Ectodermal cell (in vitro differentiated cells): ENCODE measurements around the gene SIGLEC14.
"Not testable (repeated sequence)": the region's sequence is repeated elsewhere in the genome, so short reads cannot be mapped to it uniquely, and the experiment has no call there.

Source experiments
- H3K27ac ChIP-seq: 2 replicates; pipeline ENCODE4 v1.7.0; 2013; ENCODE audit warnings: mild to moderate bottlenecking, low read depth, low read length; ENCODE audit not compliant: insufficient read depth, poor library complexity, severe bottlenecking
- H3K27me3 ChIP-seq: 2 replicates; pipeline ENCODE4 v1.7.0; 2013; ENCODE audit warnings: mild to moderate bottlenecking, low read length; ENCODE audit not compliant: insufficient read depth, control insufficient read depth, poor library complexity, severe bottlenecking
- H3K36me3 ChIP-seq: one replicate; pipeline ENCODE4 v1.7.0; 2013; ENCODE audit warnings: low read length; ENCODE audit not compliant: control insufficient read depth, insufficient read depth
- H3K4me1 ChIP-seq: one replicate; pipeline ENCODE4 v1.7.0; 2013; ENCODE audit warnings: low read length; ENCODE audit not compliant: control insufficient read depth, insufficient read depth
- H3K4me3 ChIP-seq: 2 replicates; pipeline ENCODE4 v1.7.0; 2013; ENCODE audit warnings: low read depth, low read length, control low read depth; ENCODE audit not compliant: insufficient read depth
- H3K9me3 ChIP-seq: 2 replicates; pipeline ENCODE4 v1.7.0; 2013; ENCODE audit warnings: mild to moderate bottlenecking, low read length, moderate library complexity; ENCODE audit not compliant: control insufficient read depth
- WGBS, 2 experiments: methylation state at CpG; one replicate each; pipeline ENCODE4 v1.1.7; 2013; ENCODE audit warnings: missing lambda C conversion rate in 2 of 2; 5-methylcytosine and 5-hydroxymethylcytosine counted together

Gene SIGLEC14

DNA sequence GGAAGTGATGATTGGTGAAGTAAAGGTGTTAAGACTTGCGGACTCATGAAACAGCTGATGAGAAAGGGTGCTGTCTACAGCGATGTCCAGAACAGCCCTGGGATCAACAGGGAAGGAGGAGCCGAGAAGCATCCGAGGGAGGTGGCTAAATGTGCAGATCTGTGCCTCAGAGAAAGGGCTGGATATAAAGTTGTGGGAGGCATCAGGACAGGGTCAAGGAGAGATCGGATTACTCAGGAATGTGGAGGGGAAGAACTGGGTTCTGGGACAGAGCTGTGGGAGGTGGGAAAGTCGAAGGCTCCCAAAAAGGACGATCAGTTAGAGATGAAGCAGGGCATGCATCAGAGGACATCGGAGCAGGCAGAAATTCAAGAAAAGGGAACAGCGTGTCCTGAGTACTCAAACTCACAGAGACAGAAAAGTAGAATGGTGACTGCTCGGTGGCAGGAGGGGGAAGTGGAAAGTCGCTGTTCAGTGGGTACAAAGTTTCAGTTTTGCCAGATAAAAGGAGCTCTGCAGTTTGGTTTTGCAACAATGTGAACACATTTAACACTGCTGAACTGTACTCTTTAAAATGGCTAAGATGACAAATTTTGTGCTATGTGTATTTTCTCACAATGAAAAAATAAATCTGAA lies 1.9 kb downstream of the SIGLEC14 start:
- no peaks in the 10 kb centered on the region for H3K36me3 ChIP-seq
- H3K4me1 ChIP-seq, result no peaks in the 10 kb centered on the region
- no peaks in the 10 kb centered on the region for H3K9me3 ChIP-seq
- no peak overlapping the region for H3K27ac ChIP-seq
- no peaks in the 10 kb centered on the region for H3K27me3 ChIP-seq
- 64% methylated on average over 10 of the region's 11 CpGs for WGBS, 2 experiments
- no peak overlapping the region for H3K4me3 ChIP-seq

DNA sequence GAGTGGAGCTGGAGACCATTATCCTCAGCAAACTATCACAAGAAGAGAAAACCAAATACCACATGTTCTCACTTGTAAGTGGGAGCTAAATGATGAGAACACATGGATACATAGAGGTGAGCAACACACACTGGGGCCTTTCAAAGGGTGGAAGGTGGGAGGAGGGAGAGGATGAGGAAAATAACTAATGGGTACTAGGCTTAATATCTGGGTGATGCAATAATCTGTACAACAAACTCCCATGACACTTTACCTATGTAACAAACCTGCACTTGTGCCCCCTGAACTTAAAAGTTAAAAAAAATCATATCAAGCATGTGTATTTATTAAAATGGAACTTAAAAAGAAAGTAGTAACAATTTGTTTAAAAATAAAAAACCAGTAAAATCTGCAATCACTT lies 5.0 kb downstream of the SIGLEC14 start:
- no peak overlapping the region for H3K27ac ChIP-seq
- H3K36me3 ChIP-seq, result no peaks in the 10 kb centered on the region
- H3K4me1 ChIP-seq, result no peaks in the 10 kb centered on the region
- no peaks in the 10 kb centered on the region for H3K9me3 ChIP-seq
- no peak overlapping the region for H3K4me3 ChIP-seq
- no peaks in the 10 kb centered on the region for H3K27me3 ChIP-seq

DNA sequence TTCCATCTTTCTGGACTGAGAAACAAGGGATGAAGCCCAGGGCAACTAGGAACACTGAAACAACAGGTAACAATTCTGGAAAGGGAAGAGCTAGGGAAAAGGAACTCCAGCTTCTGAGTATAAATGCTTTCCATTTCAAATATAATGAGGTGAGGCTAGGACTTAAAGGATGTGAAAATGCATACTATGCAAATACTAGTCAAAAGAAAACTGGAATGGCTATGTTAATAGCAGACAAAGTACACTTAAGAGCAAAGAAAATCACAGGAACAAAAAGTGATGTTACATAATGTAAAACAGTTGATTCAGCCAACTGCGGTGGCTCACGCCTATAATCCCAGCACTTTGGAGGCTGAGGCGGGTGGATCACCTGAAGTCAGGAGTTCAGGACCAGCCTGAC lies 6.2 kb downstream of the SIGLEC14 start:
- WGBS, 2 experiments, result 88% methylated on average over 3 of the region's 3 CpGs
- H3K4me1 ChIP-seq, result no peaks in the 10 kb centered on the region
- H3K27ac ChIP-seq, result no peak overlapping the region
- H3K36me3 ChIP-seq, result no peaks in the 10 kb centered on the region
- no peaks in the 10 kb centered on the region for H3K27me3 ChIP-seq
- H3K9me3 ChIP-seq, result no peaks in the 10 kb centered on the region
- H3K4me3 ChIP-seq, result no peak overlapping the region

DNA sequence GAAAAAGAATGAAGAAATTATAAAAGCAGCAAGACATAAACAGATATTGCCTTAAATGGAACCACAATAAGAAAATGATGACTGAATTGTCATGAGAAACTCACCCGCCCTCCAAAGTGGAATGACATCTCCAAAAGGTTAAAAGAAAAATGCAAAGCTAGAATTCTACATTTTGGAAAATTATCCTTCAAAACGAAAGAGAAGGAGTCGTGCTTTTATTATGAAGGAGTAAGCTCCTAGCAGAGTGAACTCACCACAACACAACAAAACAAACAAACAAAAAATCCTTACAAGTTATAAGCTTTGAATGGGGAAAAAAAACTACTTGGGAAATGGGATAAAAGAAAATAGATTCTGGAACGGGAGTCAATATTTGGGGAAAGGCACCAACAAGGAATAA lies 6.7 kb downstream of the SIGLEC14 start:
- no peaks in the 10 kb centered on the region for H3K4me1 ChIP-seq
- H3K27me3 ChIP-seq, result no peaks in the 10 kb centered on the region
- H3K36me3 ChIP-seq, result no peaks in the 10 kb centered on the region
- no peak overlapping the region for H3K4me3 ChIP-seq
- WGBS, 2 experiments, result 67 to 68% methylated on average over 1 to 2 of the region's 4 CpGs
- no peaks in the 10 kb centered on the region for H3K9me3 ChIP-seq
- no peak overlapping the region for H3K27ac ChIP-seq

DNA sequence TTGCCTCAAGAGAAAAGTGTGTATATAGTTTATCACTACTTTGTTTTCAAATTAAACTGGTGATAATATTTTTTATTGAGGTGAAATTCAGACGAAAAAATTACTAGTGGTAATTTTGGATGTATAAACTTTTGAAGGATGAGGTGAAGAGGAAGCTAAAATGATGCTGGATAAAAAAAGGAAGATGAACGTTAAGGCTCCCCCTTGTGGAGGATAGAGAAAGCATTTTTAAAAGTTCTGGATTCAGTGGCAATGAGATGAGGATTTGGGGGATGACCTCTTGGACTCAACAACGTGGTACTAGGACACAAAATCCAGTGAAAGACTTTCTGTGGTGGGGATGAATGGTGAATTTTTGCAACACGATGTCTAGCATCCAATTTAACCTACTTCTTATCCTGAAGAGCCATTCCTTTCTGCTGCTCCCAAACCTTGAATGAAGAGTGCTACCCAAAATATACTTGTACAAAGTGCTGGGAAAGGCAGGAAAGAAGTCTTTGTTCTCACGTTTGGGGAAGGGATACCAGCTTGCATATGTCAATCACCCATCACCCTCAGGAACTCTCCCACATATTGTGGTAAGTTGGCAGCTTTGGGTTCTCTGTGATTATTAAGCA lies 9.2 kb downstream of the SIGLEC14 start:
- Histone ChIP-seq H3K4me1 (no peaks in the 10 kb centered on the region), H3K36me3 (no peaks in the 10 kb centered on the region), H3K4me3 (no peak overlapping the region), H3K9me3 (no peaks in the 10 kb centered on the region), H3K27ac (no peak overlapping the region), H3K27me3 (no peaks in the 10 kb centered on the region)
- 16 to 24% methylated on average over 2 to 3 of the region's 5 CpGs for WGBS, 2 experiments

DNA sequence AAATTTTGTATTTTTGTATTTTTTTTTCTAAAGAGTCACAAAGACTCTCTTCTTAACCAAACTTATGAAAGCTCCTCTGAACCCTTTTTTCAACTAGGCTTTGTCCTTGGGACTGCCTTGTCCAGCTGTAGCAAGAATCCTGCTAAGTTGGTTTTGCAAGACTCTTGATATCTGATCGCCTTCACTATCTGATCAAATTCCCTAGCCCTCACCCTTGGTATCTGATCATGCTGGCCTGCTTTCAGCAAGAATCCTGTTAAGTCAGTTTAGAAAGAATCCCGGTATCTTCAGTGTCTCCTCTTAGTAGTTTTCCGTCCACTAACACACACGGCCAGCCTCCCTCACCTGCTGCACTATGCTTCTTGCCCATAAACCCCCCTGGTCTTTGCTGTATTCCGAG lies 14.5 kb downstream of the SIGLEC14 start:
- WGBS, 2 experiments, result 89% methylated on average over 5 of the region's 5 CpGs
- no peak overlapping the region for H3K27ac ChIP-seq
- no peaks in the 10 kb centered on the region for H3K36me3 ChIP-seq
- H3K4me1 ChIP-seq, result no peaks in the 10 kb centered on the region
- H3K4me3 ChIP-seq, result no peak overlapping the region
- no peaks in the 10 kb centered on the region for H3K27me3 ChIP-seq
- H3K9me3 ChIP-seq, result no peaks in the 10 kb centered on the region

DNA sequence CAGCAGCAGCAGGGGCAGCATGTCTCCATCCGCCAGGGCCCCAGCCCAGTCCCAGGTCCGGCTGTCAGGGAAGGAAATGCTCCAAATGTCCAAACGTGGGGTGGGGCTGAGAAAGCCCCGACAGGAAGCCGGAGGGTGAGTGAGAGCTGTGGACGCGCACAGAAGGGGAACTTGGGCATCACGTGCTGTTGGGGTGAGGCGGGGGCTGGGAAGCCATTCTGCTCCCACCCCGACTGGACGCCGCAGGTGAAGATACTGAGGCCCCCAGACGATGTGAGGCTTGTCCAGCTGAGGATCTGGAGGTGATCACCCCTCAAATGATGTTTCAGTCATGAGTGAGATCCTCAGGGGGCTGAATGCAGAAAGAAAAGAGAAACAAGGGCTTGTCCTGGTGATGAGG lies 16.3 kb downstream of the SIGLEC14 start, which contains the start of gene SIGLEC5:
Gene SIGLEC5 (minus strand): TSS at position 87 of the 400 bp plus-strand sequence. CDS start 66 bp downstream, at position 21.
- 70 to 77% methylated on average over 7 to 9 of the region's 13 CpGs for WGBS, 2 experiments
- not testable (repeated sequence) for H3K9me3 ChIP-seq, H3K4me1 ChIP-seq, H3K27me3 ChIP-seq, H3K4me3 ChIP-seq, H3K36me3 ChIP-seq, H3K27ac ChIP-seq

DNA sequence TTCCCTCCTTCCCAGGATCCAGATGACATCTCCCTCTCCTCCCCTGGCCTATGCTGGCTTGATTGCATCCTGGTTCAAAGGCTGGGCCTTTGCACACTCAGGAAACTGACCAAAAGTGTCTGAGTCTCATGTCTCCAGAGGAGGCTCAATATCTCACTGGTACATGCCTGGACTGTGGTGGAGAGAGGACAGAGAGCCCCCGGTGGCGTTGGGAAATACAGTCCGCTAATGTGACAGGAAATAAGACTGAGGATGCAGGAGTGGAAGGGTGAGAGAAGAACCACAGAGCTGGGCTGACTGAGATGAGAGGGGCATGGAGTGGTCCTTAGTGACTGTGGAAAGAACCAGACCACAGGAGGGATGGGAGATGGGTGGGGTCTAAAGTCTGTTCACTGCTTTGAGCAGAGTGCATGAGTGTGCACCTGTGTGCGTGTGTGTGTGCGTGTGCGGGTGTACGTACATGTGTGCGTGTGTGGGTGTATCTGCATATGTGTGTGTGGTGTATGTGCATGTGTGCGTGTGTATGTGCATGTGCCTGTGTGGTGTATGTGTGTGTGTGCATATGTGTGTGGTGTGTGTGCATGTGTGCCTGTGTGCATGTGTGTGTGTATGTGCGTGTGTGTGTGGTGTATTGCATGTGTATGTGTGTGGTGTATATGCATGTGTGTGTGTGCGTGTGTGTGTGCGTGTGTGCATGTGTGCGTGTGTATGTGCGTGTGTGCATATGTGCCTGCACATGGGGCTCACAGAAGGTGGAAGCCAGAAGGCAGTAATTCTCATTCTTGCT lies 18.3 kb downstream of the SIGLEC14 start:
- Histone ChIP-seq H3K9me3 (no peaks in the 10 kb centered on the region), H3K36me3 (no peaks in the 10 kb centered on the region), H3K27me3 (no peaks in the 10 kb centered on the region), H3K4me1 (no peaks in the 10 kb centered on the region), H3K4me3 (no peak overlapping the region), H3K27ac (no peak overlapping the region)
- WGBS, 2 experiments, result 85 to 89% methylated on average over 14 of the region's 14 CpGs

DNA sequence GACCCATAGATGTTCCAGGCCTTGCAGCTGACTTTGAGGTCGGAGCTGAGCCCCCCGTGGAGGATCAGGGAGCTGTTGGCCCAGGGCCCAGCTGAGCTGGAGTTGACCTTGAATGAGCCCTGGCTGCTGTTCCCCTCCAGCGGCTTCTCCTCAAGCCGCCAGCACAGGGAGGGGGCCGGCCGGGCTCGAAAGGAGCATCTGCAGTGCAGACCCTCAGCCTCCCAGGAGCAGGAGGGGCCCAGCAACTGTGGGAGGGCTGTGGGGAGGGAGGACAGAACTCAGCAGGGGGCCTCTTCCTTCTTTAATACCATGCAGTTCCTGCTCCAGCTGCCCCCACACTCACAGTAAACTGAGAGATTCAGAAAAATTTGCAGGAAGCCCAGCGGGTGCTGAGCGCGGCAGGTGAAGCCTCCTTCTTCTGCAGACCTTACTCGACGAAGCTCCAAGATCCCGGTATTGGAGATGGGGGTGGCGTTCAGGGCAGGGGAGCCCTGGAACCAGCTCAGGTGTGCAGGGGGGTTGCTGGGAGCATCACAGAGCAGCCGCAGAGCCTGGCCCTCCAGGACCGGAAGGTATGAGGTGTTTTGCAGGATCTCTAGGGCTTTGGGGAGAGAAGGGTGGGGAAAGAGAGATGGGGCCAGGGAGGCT lies 19.0 kb downstream of the SIGLEC14 start:
- Histone ChIP-seq H3K4me3 (no peak overlapping the region), H3K4me1 (no peaks in the 10 kb centered on the region), H3K36me3 (no peaks in the 10 kb centered on the region), H3K27ac (no peak overlapping the region), H3K9me3 (no peaks in the 10 kb centered on the region), H3K27me3 (no peaks in the 10 kb centered on the region)
- WGBS, 2 experiments, result 71 to 75% methylated on average over 16 of the region's 16 CpGs

DNA sequence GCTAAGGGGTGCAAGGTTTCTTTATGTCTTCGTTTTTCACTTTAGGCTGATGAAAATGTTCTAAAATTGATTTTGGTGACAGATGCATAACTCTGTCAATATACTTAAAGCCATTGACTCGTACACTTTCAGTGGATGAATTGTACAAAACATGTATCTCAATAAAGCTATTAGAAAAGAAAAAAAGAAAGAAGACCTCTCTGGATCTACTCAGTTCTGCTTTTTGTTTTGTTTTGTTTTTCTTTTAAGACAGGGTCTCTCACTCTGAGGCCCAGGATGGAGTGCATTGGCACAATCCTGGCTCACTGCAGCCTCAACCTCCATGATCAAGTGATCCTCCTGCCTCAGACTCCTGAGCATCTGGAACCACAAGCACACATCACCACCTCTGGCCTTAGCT lies 19.9 kb downstream of the SIGLEC14 start:
- Histone ChIP-seq H3K9me3 (no peaks in the 10 kb centered on the region), H3K4me1 (no peaks in the 10 kb centered on the region), H3K4me3 (no peak overlapping the region), H3K27ac (no peak overlapping the region), H3K27me3 (no peaks in the 10 kb centered on the region), H3K36me3 (no peaks in the 10 kb centered on the region)
- WGBS, 2 experiments, result 63 to 68% methylated on average over 1 to 2 of the region's 2 CpGs
